Islet precursor cell (in vitro differentiated cells): ENCODE results near the gene IFNA13.

Source experiments
- DNase-seq: peaks from one replicate; pipeline ENCODE4 v3.0.0-alpha.2; 2018

The IFNA13 gene

GRCh38 chr9:21357479-21358460, 10.1 kb downstream of the IFNA13 start:
- no peak for DNase-seq

- no peak for DNase-seq
Measured at GRCh38 chr9:21350787-21351186, 17.1 kb downstream of the IFNA13 start, which contains the start of gene IFNA6. Gene IFNA6 (minus strand): TSS chr9:21350887. CDS start chr9:21350887, 0 bp downstream.

- no peak for DNase-seq
Measured at GRCh38 chr9:21348430-21348970, 19.4 kb downstream of the IFNA13 start.

- no peak for DNase-seq
Measured at GRCh38 chr9:21340735-21341134, 27.1 kb downstream of the IFNA13 start.

GRCh38 chr9:21336457-21336856, 31.4 kb downstream of the IFNA13 start:
- DNase-seq = no peak

GRCh38 chr9:21334701-21335632, 32.9 kb downstream of the IFNA13 start, which contains the start of gene KLHL9:
Gene KLHL9 (minus strand): TSS chr9:21335404. CDS start chr9:21334859, 545 bp downstream.
- DNase-seq = peak; percentile 96

- DNase-seq = no peak
Measured at GRCh38 chr9:21333226-21333625, 34.6 kb downstream of the IFNA13 start.

- DNase-seq = no peak
Measured at GRCh38 chr9:21331676-21332402, 36.0 kb downstream of the IFNA13 start.

GRCh38 chr9:21326526-21327139, 41.2 kb downstream of the IFNA13 start:
- DNase-seq = no peak

- no peak for DNase-seq
Measured at GRCh38 chr9:21324047-21324446, 43.8 kb downstream of the IFNA13 start.

GRCh38 chr9:21322911-21323461, 44.9 kb downstream of the IFNA13 start:
- DNase-seq = no peak

- no peak for DNase-seq
Measured at GRCh38 chr9:21320465-21320864, 47.4 kb downstream of the IFNA13 start.

GRCh38 chr9:21317956-21318923, 49.6 kb downstream of the IFNA13 start:
- DNase-seq = no peak
